ENCODE measurements around the gene TNFSF8.

TNFSF8 gene

GRCh38 chr9:114908805-114909448, 21.5 kb downstream of the TNFSF8 start:
- H3K4ac ChIP-seq (ENCODE audit: low read length), result no peak overlapping the region
- H3K9ac ChIP-seq (ENCODE audit: low read depth, low read length, poor library complexity), result no peak overlapping the region
- WGBS, 2 donors (ENCODE audit: extremely low coverage in 2 of 2, insufficient read length in 2 of 2, insufficient replicate concordance in 1 of 2), result no CpG with 5 or more reads among the region's 6 CpGs
- H3K14ac ChIP-seq (ENCODE audit: low read length), result no peak overlapping the region
- H2AK5ac ChIP-seq (ENCODE audit: low read depth, low read length), result no peak overlapping the region
- no peak overlapping the region for H4K8ac ChIP-seq (ENCODE audit: low read depth, low read length)
- no peak overlapping the region for H2BK12ac ChIP-seq (ENCODE audit: low read length)
- no peak overlapping the region for H3K18ac ChIP-seq (ENCODE audit: low read length)
- H3K23ac ChIP-seq (ENCODE audit: low read depth, low read length, poor library complexity), result no peak overlapping the region
- H3K4me1 ChIP-seq (ENCODE audit: control insufficient read depth in 2 of 2, insufficient read depth in 1 of 2, low read depth in 1 of 2, low read length in 2 of 2), result peaks cover 0 to 6% of the 10 kb centered on the region in 2 donors
- no peak overlapping the region for H2BK15ac ChIP-seq (ENCODE audit: low read length)
- no peak overlapping the region for H2BK120ac ChIP-seq (ENCODE audit: low read depth, low read length)
- no peaks in the 10 kb centered on the region for H3K36me3 ChIP-seq (replicated peaks in 1 of 2; ENCODE audit: control insufficient read depth in 2 of 2, insufficient read depth in 2 of 2, low read length in 2 of 2)
- no peaks in the 10 kb centered on the region for H3K27me3 ChIP-seq (ENCODE audit: control insufficient read depth in 3 of 3, insufficient read depth in 3 of 3, low read depth in 1 of 3, low read length in 3 of 3)
- no peak overlapping the region for H3K27ac ChIP-seq (replicated peaks; ENCODE audit: low read length)
- H3K4me2 ChIP-seq (ENCODE audit: insufficient read depth, low read length, poor library complexity, severe bottlenecking), result no peak overlapping the region
- H2AFZ ChIP-seq (ENCODE audit: low read length), result no peak overlapping the region
- DNase-seq (ENCODE audit: low spot score), result no peak
- no peak overlapping the region for H3K4me3 ChIP-seq (ENCODE audit: low read length in 2 of 2)
- H4K91ac ChIP-seq (ENCODE audit: low read depth, low read length, poor library complexity), result no peak overlapping the region
- H2BK5ac ChIP-seq (ENCODE audit: low read length), result no peak overlapping the region
- H3K79me1 ChIP-seq (ENCODE audit: low read depth, low read length), result no peaks in the 10 kb centered on the region
- H3K9me3 ChIP-seq (replicated peaks in 1 of 2; ENCODE audit: control insufficient read depth in 2 of 2, insufficient read depth in 1 of 2, low read depth in 1 of 2, low read length in 2 of 2), result no peaks in the 10 kb centered on the region

- no peak for DNase-seq (ENCODE audit: low spot score)
- no peak overlapping the region for H3K27ac ChIP-seq (replicated peaks; ENCODE audit: low read length)
- peaks cover 0 to 6% of the 10 kb centered on the region in 2 donors for H3K4me1 ChIP-seq (ENCODE audit: control insufficient read depth in 2 of 2, insufficient read depth in 1 of 2, low read depth in 1 of 2, low read length in 2 of 2)
- no peak overlapping the region for H3K14ac ChIP-seq (ENCODE audit: low read length)
- H3K4me2 ChIP-seq (ENCODE audit: insufficient read depth, low read length, poor library complexity, severe bottlenecking), result no peak overlapping the region
- no peaks in the 10 kb centered on the region for H3K79me1 ChIP-seq (ENCODE audit: low read depth, low read length)
- H4K8ac ChIP-seq (ENCODE audit: low read depth, low read length), result no peak overlapping the region
- H3K9ac ChIP-seq (ENCODE audit: low read depth, low read length, poor library complexity), result no peak overlapping the region
- no CpG with 5 or more reads among the region's 3 CpGs for WGBS, 2 donors (ENCODE audit: extremely low coverage in 2 of 2, insufficient read length in 2 of 2, insufficient replicate concordance in 1 of 2)
- H2BK15ac ChIP-seq (ENCODE audit: low read length), result no peak overlapping the region
- H2BK120ac ChIP-seq (ENCODE audit: low read depth, low read length), result no peak overlapping the region
- H3K18ac ChIP-seq (ENCODE audit: low read length), result no peak overlapping the region
- no peak overlapping the region for H4K91ac ChIP-seq (ENCODE audit: low read depth, low read length, poor library complexity)
- no peaks in the 10 kb centered on the region for H3K9me3 ChIP-seq (replicated peaks in 1 of 2; ENCODE audit: control insufficient read depth in 2 of 2, insufficient read depth in 1 of 2, low read depth in 1 of 2, low read length in 2 of 2)
- no peak overlapping the region for H2AFZ ChIP-seq (ENCODE audit: low read length)
- no peak overlapping the region for H2BK12ac ChIP-seq (ENCODE audit: low read length)
- no peaks in the 10 kb centered on the region for H3K27me3 ChIP-seq (ENCODE audit: control insufficient read depth in 3 of 3, insufficient read depth in 3 of 3, low read depth in 1 of 3, low read length in 3 of 3)
- no peak overlapping the region for H3K23ac ChIP-seq (ENCODE audit: low read depth, low read length, poor library complexity)
- H3K4ac ChIP-seq (ENCODE audit: low read length), result no peak overlapping the region
- H2AK5ac ChIP-seq (ENCODE audit: low read depth, low read length), result no peak overlapping the region
- no peak overlapping the region for H3K4me3 ChIP-seq (ENCODE audit: low read length in 2 of 2)
- H3K36me3 ChIP-seq (replicated peaks in 1 of 2; ENCODE audit: control insufficient read depth in 2 of 2, insufficient read depth in 2 of 2, low read length in 2 of 2), result no peaks in the 10 kb centered on the region
- no peak overlapping the region for H2BK5ac ChIP-seq (ENCODE audit: low read length)
Observed at GRCh38 chr9:114908104-114908622, 22.2 kb downstream of the TNFSF8 start.

GRCh38 chr9:114906922-114907571, 23.3 kb downstream of the TNFSF8 start:
- Histone ChIP-seq H3K79me1 (ENCODE audit: low read depth, low read length) (no peaks in the 10 kb centered on the region), H3K4ac (ENCODE audit: low read length) (no peak overlapping the region), H3K4me1 (ENCODE audit: control insufficient read depth in 2 of 2, insufficient read depth in 1 of 2, low read depth in 1 of 2, low read length in 2 of 2) (peaks cover 0 to 6% of the 10 kb centered on the region in 2 donors), H4K8ac (ENCODE audit: low read depth, low read length) (no peak overlapping the region), H4K91ac (ENCODE audit: low read depth, low read length, poor library complexity) (no peak overlapping the region), H3K14ac (ENCODE audit: low read length) (no peak overlapping the region), H2AK5ac (ENCODE audit: low read depth, low read length) (no peak overlapping the region), H3K23ac (ENCODE audit: low read depth, low read length, poor library complexity) (no peak overlapping the region), H3K27ac (replicated peaks; ENCODE audit: low read length) (no peak overlapping the region), H3K18ac (ENCODE audit: low read length) (no peak overlapping the region), H3K4me3 (ENCODE audit: low read length in 2 of 2) (no peak overlapping the region), H2AFZ (ENCODE audit: low read length) (peak overlapping the region; percentile 20), H2BK120ac (ENCODE audit: low read depth, low read length) (no peak overlapping the region), H3K9me3 (replicated peaks in 1 of 2; ENCODE audit: control insufficient read depth in 2 of 2, insufficient read depth in 1 of 2, low read depth in 1 of 2, low read length in 2 of 2) (no peaks in the 10 kb centered on the region), H2BK12ac (ENCODE audit: low read length) (peak overlapping the region; percentile 61), H3K9ac (ENCODE audit: low read depth, low read length, poor library complexity) (no peak overlapping the region), H2BK5ac (ENCODE audit: low read length) (no peak overlapping the region), H3K27me3 (ENCODE audit: control insufficient read depth in 3 of 3, insufficient read depth in 3 of 3, low read depth in 1 of 3, low read length in 3 of 3) (peaks cover 0 to 2% (median 0%) of the 10 kb centered on the region in 3 experiments), H3K36me3 (replicated peaks in 1 of 2; ENCODE audit: control insufficient read depth in 2 of 2, insufficient read depth in 2 of 2, low read length in 2 of 2) (no peaks in the 10 kb centered on the region), H2BK15ac (ENCODE audit: low read length) (no peak overlapping the region), H3K4me2 (ENCODE audit: insufficient read depth, low read length, poor library complexity, severe bottlenecking) (no peak overlapping the region)
- WGBS, 2 donors (ENCODE audit: extremely low coverage in 2 of 2, insufficient read length in 2 of 2, insufficient replicate concordance in 1 of 2), result no CpG with 5 or more reads among the region's 7 CpGs
- DNase-seq (ENCODE audit: low spot score), result peak; percentile 51

DNA sequence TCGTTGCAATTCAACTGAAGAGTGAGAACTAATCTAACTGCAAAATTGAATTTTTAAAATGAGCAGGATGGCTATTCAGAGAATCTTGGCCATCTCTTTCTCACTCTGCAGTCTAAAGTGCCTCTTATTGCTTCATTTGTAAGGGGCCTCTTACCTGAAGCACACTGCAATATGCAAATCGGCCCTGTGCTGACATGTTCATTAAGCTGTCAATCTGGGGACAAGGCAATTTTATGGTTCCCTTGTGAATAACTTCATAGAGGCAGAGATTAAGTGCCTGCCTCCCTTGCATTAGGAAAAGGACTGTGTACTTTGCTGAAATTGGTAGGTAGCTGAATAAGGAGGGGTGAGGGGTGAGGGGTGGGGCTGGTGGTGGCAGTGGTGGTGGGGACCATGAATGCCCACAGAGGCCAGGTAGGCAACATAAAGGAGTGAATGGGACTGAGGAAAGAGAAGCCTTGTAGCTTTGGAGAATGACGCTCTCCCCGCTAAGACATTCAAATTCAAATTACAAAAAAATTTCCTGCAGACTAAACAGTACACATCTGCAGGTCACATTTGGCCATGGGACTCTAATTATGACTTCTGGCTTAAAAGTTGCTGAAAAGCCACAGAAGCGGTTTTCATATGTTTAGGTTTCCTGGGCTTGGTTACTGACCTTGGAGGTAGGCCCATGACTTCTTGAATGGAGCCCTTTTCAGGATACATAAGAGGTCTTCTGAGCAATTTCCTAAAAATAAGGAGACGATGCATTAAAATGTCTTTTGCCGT, 25.0 kb downstream of the TNFSF8 start:
- Histone ChIP-seq H3K23ac (ENCODE audit: low read depth, low read length, poor library complexity) (no peak overlapping the region), H2BK12ac (ENCODE audit: low read length) (no peak overlapping the region), H3K36me3 (replicated peaks in 1 of 2; ENCODE audit: control insufficient read depth in 2 of 2, insufficient read depth in 2 of 2, low read length in 2 of 2) (no peaks in the 10 kb centered on the region), H2BK5ac (ENCODE audit: low read length) (no peak overlapping the region), H2AK5ac (ENCODE audit: low read depth, low read length) (no peak overlapping the region), H3K14ac (ENCODE audit: low read length) (no peak overlapping the region), H3K9ac (ENCODE audit: low read depth, low read length, poor library complexity) (no peak overlapping the region), H3K79me1 (ENCODE audit: low read depth, low read length) (no peaks in the 10 kb centered on the region), H3K9me3 (replicated peaks in 1 of 2; ENCODE audit: control insufficient read depth in 2 of 2, insufficient read depth in 1 of 2, low read depth in 1 of 2, low read length in 2 of 2) (no peaks in the 10 kb centered on the region), H4K8ac (ENCODE audit: low read depth, low read length) (no peak overlapping the region), H3K27me3 (ENCODE audit: control insufficient read depth in 3 of 3, insufficient read depth in 3 of 3, low read depth in 1 of 3, low read length in 3 of 3) (peaks cover 0 to 2% (median 0%) of the 10 kb centered on the region in 3 experiments), H3K4ac (ENCODE audit: low read length) (no peak overlapping the region), H3K27ac (replicated peaks; ENCODE audit: low read length) (no peak overlapping the region), H3K4me1 (ENCODE audit: control insufficient read depth in 2 of 2, insufficient read depth in 1 of 2, low read depth in 1 of 2, low read length in 2 of 2) (peaks cover 0 to 6% of the 10 kb centered on the region in 2 donors), H2BK120ac (ENCODE audit: low read depth, low read length) (no peak overlapping the region), H3K18ac (ENCODE audit: low read length) (no peak overlapping the region), H4K91ac (ENCODE audit: low read depth, low read length, poor library complexity) (no peak overlapping the region), H2AFZ (ENCODE audit: low read length) (no peak overlapping the region), H3K4me2 (ENCODE audit: insufficient read depth, low read length, poor library complexity, severe bottlenecking) (no peak overlapping the region), H2BK15ac (ENCODE audit: low read length) (no peak overlapping the region), H3K4me3 (ENCODE audit: low read length in 2 of 2) (no peak overlapping the region)
- no CpG with 5 or more reads among the region's 7 CpGs for WGBS, 2 donors (ENCODE audit: extremely low coverage in 2 of 2, insufficient read length in 2 of 2, insufficient replicate concordance in 1 of 2)
- no peak for DNase-seq (ENCODE audit: low spot score)

All from neuronal stem cell (in vitro differentiated cells).